K562 (cell line): ENCODE data around the gene LMO7. TPM values are rescaled to one million over a fixed set of nuclear protein-coding genes. Genes with fewer than 3 reads are reported as not detected.

Source experiments
- ATAC-seq: fragments of 200-7000 bp; cut with Tn5 transposase; 3 replicates; pipeline ENCODE4 v1.9.1; 2020; ENCODE audit warnings: moderate library complexity
- BruUV-seq: library from RNA; stranded (reverse); fragments of 400-500 nt; replicated peaks from 2 replicates; lab custom pipeline; 2021; lab: Mats Ljungman, UMichigan
- CTCF ChIA-PET: fragments of 300-600 bp; formaldehyde crosslinking; extraction: SDS; loops from one replicate; lab custom pipeline; 2021; ENCODE audit warnings: low intra/inter-chr PET ratio; lab: Yijun Ruan, JAX
- POLR2A ChIA-PET: fragments of 300-600, 350-650 bp; sonication (Branson Sonifier 250); formaldehyde crosslinking; extraction: SDS; loops from one replicate; lab custom pipeline; 2021; ENCODE audit warnings: antibody characterized with exemption, inconsistent platforms; lab: Yijun Ruan, JAX
- DNase-seq, 4 experiments: peaks; one replicate each; pipeline versions ENCODE4 v3.0.0 to v3.0.0-alpha.2; 2011 to 2018; ENCODE audit warnings: low spot score in 3 of 4, mixed read lengths in 3 of 4; ENCODE audit errors: extremely low read depth in 1 of 4
- FAIRE-seq: peaks from 2 replicates; lab custom pipeline; 2011; peaks lifted over from hg19 to GRCh38; lab: Jason Lieb, UNC
- H2AFZ ChIP-seq: 2 replicates; pipeline ENCODE4 v1.6.0; 2011; ENCODE audit warnings: low read depth, low read length, control low read depth, inconsistent platforms
- H3K27ac ChIP-seq: fragments of 200-600 bp; 3 replicates; pipeline ENCODE4 v1.8.0; 2011; ENCODE audit warnings: low read depth, mild to moderate bottlenecking, control low read depth, inconsistent platforms, low read length, moderate library complexity, mixed read lengths; ENCODE audit errors: extremely low read depth
- H3K27me3 ChIP-seq, 2 experiments: fragments of 300-600 bp in 1 of 2; 2 replicates in 1 of 2; 3 replicates in 1 of 2; pipeline versions ENCODE4 v1.6.0 to v1.8.0; 2011; ENCODE audit warnings: inconsistent platforms in 2 of 2, low read length in 2 of 2, mild to moderate bottlenecking in 1 of 2, mixed read lengths in 1 of 2, moderate library complexity in 1 of 2; ENCODE audit not compliant: control insufficient read depth in 2 of 2, insufficient read depth in 2 of 2
- H3K36me3 ChIP-seq: fragments of 300-600 bp; 3 replicates; pipeline ENCODE4 v1.8.0; 2011; ENCODE audit warnings: mild to moderate bottlenecking, low read length, inconsistent platforms; ENCODE audit not compliant: control insufficient read depth, insufficient read depth
- H3K4me1 ChIP-seq, 2 experiments: fragments of 200-600 bp in 1 of 2; replicated peaks in 1 of 2; 2 replicates in 1 of 2; 3 replicates in 1 of 2; pipeline versions ENCODE4 v1.5.1 to v1.8.0; 2011; ENCODE audit warnings: inconsistent platforms in 2 of 2, low read length in 2 of 2, mild to moderate bottlenecking in 1 of 2, mixed read lengths in 1 of 2, moderate library complexity in 1 of 2; ENCODE audit not compliant: control insufficient read depth in 2 of 2, insufficient read depth in 2 of 2
- H3K4me2 ChIP-seq: 2 replicates; pipeline ENCODE4 v1.6.1; 2011; ENCODE audit warnings: low read length, control low read depth, inconsistent platforms, mixed read lengths; ENCODE audit not compliant: insufficient read depth
- H3K4me3 ChIP-seq: fragments of 200-600 bp; sonication (generic), shearing (Covaris generic); 2 replicates; pipeline ENCODE4 v1.5.1; 2016; ENCODE audit warnings: control low read depth, inconsistent platforms
- H3K79me2 ChIP-seq: fragments of 200-600 bp; 3 replicates; pipeline ENCODE4 v1.8.0; 2011; ENCODE audit warnings: low read length, inconsistent platforms; ENCODE audit not compliant: control insufficient read depth, insufficient read depth
- H3K9ac ChIP-seq, 2 experiments: 2 replicates each; pipeline versions ENCODE4 v1.6.0 to v1.6.1; 2011; ENCODE audit warnings: low read depth in 2 of 2, low read length in 2 of 2, control low read depth in 1 of 2, inconsistent platforms in 1 of 2, mild to moderate bottlenecking in 1 of 2, mixed read lengths in 1 of 2; ENCODE audit not compliant: insufficient read depth in 1 of 2
- H3K9me1 ChIP-seq: one replicate; pipeline ENCODE4 v1.6.0; 2011; ENCODE audit warnings: inconsistent platforms, mild to moderate bottlenecking, low read length, moderate library complexity; ENCODE audit not compliant: control insufficient read depth, insufficient read depth
- H3K9me3 ChIP-seq: replicated peaks from 2 replicates; pipeline ENCODE4 v1.5.1; 2011; ENCODE audit warnings: low read depth, low read length, inconsistent platforms; ENCODE audit not compliant: control insufficient read depth, insufficient read depth
- H4K20me1 ChIP-seq: replicated peaks from 2 replicates; pipeline ENCODE4 v1.6.1; 2011; ENCODE audit warnings: low read length, inconsistent platforms, mixed read lengths; ENCODE audit not compliant: control insufficient read depth, insufficient read depth
- NFIC ChIP-seq: fragments of 450-650 bp; IDR thresholded peaks from 2 replicates; pipeline ENCODE4 v1.6.1; 2017; ENCODE audit warnings: mild to moderate bottlenecking, inconsistent platforms
- NFIX ChIP-seq: fragments of 250-450 bp; sonication (Bioruptor Pico); IDR thresholded peaks from 2 replicates; pipeline ENCODE4 v1.4.0; 2020; ENCODE audit warnings: low read depth, mild to moderate bottlenecking, moderate library complexity
- NONO ChIP-seq, 2 experiments: fragments of 200-400 bp in 1 of 2; fragments of 450-650 bp in 1 of 2; formaldehyde crosslinking in 1 of 2; IDR thresholded peaks; 2 replicates each; pipeline ENCODE4 v1.6.1; 2017; ENCODE audit warnings: low read depth in 2 of 2, mild to moderate bottlenecking in 2 of 2, moderate library complexity in 2 of 2, low read length in 1 of 2
- ZNF511 ChIP-seq: sonication (generic); formaldehyde crosslinking; IDR thresholded peaks from 2 replicates; pipeline ENCODE4 v1.8.0; 2022; ENCODE audit warnings: mild to moderate bottlenecking, missing genetic modification reagents
- WGBS: fragments of 100-300 bp; shearing (Covaris generic); methylation state at CpG from one replicate; pipeline ENCODE4 v1.1.6; 2016; ENCODE audit warnings: low coverage, mixed read lengths; ENCODE audit not compliant: insufficient coverage; ENCODE audit errors: missing lambda C conversion rate; 5-methylcytosine and 5-hydroxymethylcytosine counted together
- in situ Hi-C: fragments of 300-500 bp; cut with MboI; formaldehyde crosslinking; loops from 4 replicates; pipeline ENCODE4 v1.15.0; 2018; ENCODE audit warnings: inconsistent platforms, mixed read lengths
- intact Hi-C: fragments of 100-400 bp; cut with micrococcal nuclease; formaldehyde crosslinking; loops from 2 replicates; pipeline ENCODE4 v1.14.2; 2022
- polyA plus RNA-seq, 8 experiments: library from polyadenylated mRNA; depleted of rRNA in 4 of 8; stranded (reverse) in 5 of 8; unstranded in 3 of 8; fragments of >200 nt; fragmentation: Nextera tagmentation in 2 of 8; fragmentation: Illumina TruSeq in 1 of 8; extraction: Ambion mirVana in 2 of 8; extraction: Trizol in 1 of 8; gene quantifications; 2 replicates each; pipeline versions ENCODE4 v1.2.1 to v1.2.3, GENCODE V29; 2011 to 2014; ENCODE audit warnings: inconsistent platforms in 1 of 8, missing spikeins in 1 of 8
- total RNA-seq, 7 experiments: library from RNA; depleted of rRNA in 6 of 7; stranded (reverse); fragments of >200 nt in 6 of 7; fragmentation: Illumina TruSeq in 2 of 7; extraction: Trizol in 2 of 7; gene quantifications; 2 replicates each; pipeline versions ENCODE4 v1.2.1 to v1.2.3, GENCODE V29; 2011 to 2021; ENCODE audit warnings: low replicate concordance in 1 of 7

LMO7 gene
- total and polyA plus RNA-seq, 9 of the 15 experiments (the other 6 are each of a cell fraction or from before 2014, with no cell fraction given): 0.42 to 4.3 (median 1.7) TPM

GRCh38 chr13:75790198-75790970, 154.3 kb downstream of the LMO7 start:
- TF ChIP-seq NFIX (peak; percentile 19; the same call in 1 of the 2 replicates), NONO (IDR thresholded peaks at IDR 0.05; ENCODE audit: low read depth in 2 of 2, low read length in 1 of 2) (no peak), ZNF511 (CRISPR knock-in tag) (no peak), NFIC (peak; percentile 70)
- Histone ChIP-seq H3K9me3 (no peaks in the 10 kb centered on the region), H3K79me2 (no peaks in the 10 kb centered on the region), H3K4me2 (no peak overlapping the region), H3K4me1 (no peaks in the 10 kb centered on the region), H3K27ac (no peak overlapping the region), H3K4me3 (no peak overlapping the region), H3K36me3 (no peaks in the 10 kb centered on the region), H3K9ac (no peak overlapping the region), H3K9me1 (no peaks in the 10 kb centered on the region), H3K27me3 (no peaks in the 10 kb centered on the region), H4K20me1 (no peaks in the 10 kb centered on the region), H2AFZ (no peak overlapping the region)
- DNase-seq: no peak
- no TSS peak for BruUV-seq
- no peak for FAIRE-seq
- no peak for ATAC-seq
- WGBS: 0% methylated on average over 4 of the region's 4 CpGs
- POLR2A ChIA-PET: no interaction called here
- CTCF ChIA-PET: no interaction called here
- intact Hi-C loops: no loop called here
- in situ Hi-C loops: no loop called here
